Measurements from ENCODE around the gene FASTK. TPM values are rescaled to one million over a fixed set of nuclear protein-coding genes. Genes with fewer than 3 reads are reported as not detected.
A peak's percentile ranks its signal among the peaks of the same experiment; 100 is the strongest.

Gene FASTK
- total RNA-seq, 1 experiment from 2014 or later, result 63.4 TPM

DNA sequence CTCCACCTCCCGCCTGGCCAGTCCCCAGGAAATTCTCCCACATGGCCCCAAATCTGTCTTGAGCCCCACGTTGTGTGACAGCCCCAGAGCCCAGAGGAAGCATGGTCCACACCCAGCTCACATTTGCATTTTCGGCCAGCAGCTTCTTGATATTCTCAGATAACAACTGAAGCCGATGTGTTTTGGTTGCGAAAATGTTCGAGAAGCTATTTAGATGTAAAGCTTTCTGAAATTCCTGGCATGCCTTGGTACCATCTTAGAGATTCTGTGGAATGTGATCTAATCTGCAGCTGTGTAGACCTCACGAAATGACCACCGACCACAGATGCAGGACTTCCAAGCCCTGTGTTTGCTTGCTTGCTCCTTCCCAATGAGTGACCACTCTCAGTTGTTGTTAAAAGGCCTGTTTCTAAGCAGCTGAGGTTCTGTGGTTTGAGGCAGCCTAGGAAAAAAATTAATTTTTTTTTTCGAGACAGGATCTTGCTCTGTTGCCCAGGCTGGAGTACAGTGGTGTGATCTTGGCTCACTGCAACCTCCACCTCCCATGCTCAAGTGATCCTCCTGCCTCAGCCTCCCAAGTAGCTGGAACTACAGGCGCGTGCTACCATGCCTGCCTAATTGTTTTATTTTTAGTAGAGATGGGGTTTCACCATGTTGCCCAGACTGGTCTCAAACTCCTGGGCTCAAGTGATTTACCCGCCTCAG lies 12.4 kb downstream of the FASTK start:
- no peak for DNase-seq (ENCODE audit: extremely low read depth, low read depth)

DNA sequence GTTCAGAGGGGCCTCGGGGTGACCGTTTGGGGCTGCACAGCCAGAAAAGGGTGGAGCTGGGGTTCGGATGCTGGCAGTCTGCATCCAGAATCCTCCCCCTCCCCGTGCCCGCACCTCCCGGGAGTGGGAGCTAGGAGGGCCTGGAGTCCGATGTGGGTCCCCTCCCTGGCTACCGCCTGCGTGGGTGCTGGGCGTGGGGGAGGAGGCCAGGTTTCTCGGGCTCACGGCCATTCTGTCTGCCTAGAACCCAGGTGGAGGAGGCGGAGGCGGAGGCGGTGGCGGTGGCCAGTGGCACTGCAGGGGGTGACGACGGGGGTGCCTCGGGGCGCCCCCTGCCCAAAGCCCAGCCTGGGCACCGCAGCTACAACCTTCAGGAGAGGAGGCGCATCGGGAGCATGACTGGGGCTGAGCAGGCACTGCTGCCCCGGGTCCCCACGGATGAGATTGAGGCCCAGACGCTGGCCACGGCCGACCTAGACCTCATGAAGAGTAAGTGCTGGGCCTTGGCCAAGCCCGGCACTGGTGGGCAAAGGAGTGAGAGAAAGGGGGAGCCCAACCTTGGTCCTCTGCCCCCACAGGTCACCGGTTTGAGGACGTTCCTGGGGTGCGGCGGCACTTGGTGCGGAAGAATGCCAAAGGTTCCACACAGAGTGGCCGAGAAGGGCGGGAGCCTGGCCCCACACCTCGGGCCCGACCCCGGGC lies 14.2 kb downstream of the FASTK start:
- no peak for DNase-seq (ENCODE audit: extremely low read depth, low read depth)

DNA sequence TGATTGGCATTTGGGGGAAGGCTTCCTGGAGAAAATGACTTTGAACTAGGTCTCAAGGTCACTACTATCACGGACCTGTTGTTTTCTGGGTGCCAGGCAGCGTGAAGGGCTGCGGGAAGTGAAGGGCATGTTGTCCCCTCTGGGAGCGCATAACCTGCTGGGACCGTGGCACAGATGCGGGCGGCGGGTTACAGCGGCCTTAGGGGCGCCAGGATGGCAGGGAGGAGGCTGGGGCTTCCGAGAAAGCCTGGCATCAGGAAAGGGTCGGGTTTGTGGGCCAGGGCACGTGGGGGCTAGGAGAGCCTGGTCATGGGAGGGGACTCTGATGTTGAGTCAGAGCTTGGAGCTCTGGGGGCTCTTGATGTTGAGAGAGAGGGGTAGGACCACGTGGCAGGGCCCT lies 15.1 kb downstream of the FASTK start:
- no peak for DNase-seq (ENCODE audit: extremely low read depth, low read depth)

DNA sequence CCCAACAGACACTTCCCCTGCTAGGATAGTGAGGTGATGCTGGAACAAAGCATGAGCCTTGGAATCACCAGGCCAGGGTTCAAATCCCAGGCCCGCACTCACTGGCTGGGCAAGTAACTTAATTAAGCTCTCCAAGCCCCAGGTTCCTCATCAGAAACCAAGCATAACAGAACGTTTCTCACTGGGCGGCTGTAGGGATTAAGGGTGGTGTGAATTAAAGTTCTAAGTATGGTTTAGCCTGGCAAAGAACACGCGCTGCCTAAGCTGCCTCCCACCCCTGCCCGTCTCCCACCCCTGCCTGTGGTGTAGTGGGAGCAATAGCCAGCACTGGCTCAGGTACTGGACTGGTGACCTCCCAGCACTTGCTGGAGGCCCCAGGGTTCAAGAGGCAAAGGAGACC lies 15.6 kb downstream of the FASTK start:
- DNase-seq (ENCODE audit: extremely low read depth, low read depth), result no peak

DNA sequence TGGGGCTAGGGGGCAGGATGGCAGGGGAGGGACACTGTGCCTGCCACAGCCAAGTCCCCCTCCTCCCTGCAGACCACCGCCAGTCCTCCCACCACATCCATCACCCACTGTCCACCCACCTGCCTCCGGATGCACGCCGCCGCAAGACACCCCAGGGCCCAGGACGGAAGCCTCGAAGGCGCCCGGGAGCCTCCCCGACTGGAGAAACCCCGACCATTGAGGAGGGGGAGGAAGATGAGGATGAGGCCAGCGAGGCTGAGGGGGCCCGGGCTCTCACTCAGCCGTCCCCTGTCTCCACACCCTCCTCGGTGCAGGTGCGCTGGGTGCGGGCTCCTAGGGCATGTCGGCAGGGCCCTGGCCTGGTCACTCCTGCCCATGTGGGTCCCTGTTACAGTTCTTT lies 16.2 kb downstream of the FASTK start:
- DNase-seq (ENCODE audit: extremely low read depth, low read depth), result no peak

DNA sequence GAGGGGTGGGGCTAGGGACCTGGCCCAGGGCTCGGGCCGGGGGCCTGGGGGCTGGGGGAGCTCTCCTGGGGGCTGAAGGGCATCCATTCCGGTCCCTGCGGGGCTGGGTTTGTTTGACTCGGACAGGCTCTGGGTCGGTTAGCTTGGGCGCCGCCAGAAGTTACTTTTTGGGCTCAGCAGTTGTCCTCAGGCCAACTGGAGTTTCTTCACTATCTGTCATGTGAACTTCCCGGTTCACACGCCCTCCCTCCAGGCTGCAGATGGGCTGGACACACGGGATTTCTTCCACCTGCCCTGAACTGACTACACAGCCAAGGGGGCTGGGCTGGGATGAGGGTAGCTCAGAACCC lies 17.4 kb downstream of the FASTK start:
- DNase-seq (ENCODE audit: extremely low read depth, low read depth), result no peak

DNA sequence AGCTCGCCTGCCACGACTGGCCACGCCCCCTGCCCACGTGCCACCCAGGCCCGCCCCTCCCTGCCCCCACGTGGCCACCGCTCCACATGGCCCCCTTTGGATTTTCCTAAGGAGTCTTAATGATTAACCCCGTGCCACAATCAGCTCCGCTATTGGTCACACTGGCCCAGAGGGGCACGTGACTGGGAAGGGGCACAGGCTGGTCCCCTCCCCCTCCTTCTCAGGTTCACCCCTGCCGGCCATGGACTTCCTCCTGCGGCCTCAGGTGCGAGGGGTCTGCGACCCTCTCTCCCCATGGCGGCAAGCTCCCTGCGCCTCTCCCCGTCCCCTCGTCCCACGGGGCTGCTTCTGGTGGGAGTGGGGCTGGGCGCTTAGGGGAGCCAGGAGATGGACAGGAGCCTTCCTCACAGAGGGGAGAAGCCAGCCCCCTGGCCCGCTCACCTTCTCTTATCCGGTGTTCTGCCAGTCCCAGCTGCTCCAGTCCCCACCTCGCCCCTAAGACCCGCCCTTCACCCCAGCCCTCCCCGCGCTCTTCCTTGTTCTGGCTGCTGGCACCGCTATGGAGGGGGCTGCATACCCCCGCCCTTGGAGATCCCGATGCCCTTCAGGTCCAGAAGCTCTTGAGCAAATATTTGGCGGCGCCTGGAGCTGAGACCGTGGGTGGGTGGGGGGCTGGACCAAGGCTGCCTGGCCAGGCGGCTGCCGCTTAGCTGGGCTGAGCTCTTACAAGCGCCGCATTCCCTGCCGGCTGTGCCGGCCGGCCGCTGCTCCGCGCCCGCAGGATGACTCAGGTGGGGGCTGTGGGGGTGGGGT lies 18.0 kb downstream of the FASTK start:
- DNase-seq (ENCODE audit: extremely low read depth, low read depth), result peak; percentile 72

DNA sequence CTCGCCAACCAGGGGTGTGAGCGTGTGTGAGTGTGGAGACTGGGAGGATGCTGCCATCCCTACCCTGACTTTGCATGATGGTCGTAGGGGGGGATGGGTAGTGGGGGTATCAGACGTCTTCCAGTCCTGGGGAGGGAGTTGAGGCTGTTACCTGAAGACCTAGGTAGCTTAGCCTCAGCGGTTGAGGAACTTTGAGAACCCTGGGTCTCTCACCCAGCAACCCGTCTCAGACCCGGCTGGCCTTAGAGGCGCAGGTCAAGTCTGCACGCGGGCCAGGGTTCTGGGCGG lies 18.6 kb downstream of the FASTK start:
- DNase-seq (ENCODE audit: extremely low read depth, low read depth), result no peak

DNA sequence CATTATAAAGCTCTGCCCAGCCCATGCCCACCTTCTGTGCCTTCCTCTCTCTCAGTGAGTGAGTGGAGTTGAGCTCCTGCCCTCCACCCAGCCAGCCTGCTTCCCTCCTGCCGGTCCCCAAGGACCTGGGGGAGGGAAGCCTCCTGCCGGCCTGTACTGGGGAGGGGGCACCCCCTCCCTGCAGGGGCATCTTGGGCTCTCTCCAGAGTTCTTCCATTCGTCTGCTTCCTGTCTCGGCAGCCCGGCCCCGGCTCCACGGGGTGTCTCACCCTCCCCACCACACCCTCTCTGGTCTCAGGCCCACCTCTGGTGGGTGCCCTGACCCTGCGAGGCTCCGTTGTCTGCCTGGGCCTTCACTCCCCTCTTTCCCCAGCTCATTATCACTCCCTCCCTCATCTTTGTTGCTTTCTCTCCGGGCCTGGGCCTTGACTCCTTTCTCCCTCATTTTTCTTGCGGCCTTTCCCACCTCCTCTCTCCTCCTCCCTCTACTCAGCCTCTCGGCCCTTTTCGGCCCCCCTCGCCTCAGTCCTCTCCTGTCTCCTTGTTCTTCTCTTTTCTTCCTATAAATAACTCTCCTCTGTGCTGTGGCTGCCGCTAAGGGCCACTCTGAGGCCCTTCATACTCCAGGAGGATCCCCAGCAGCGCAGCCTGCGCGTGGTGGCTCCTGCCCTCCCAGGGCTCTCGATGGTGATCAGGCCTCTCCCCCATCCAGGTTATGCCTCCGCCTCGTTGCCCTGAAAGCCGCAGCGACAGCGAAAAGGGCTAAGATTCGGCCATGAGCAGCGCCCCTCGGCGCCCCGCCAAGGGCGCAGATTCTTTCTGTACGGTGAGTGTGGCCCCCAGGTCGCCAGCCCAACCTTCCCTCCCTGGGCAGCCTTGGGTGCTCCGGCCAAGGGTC lies 19.1 kb downstream of the FASTK start:
- no peak for DNase-seq (ENCODE audit: extremely low read depth, low read depth)

DNA sequence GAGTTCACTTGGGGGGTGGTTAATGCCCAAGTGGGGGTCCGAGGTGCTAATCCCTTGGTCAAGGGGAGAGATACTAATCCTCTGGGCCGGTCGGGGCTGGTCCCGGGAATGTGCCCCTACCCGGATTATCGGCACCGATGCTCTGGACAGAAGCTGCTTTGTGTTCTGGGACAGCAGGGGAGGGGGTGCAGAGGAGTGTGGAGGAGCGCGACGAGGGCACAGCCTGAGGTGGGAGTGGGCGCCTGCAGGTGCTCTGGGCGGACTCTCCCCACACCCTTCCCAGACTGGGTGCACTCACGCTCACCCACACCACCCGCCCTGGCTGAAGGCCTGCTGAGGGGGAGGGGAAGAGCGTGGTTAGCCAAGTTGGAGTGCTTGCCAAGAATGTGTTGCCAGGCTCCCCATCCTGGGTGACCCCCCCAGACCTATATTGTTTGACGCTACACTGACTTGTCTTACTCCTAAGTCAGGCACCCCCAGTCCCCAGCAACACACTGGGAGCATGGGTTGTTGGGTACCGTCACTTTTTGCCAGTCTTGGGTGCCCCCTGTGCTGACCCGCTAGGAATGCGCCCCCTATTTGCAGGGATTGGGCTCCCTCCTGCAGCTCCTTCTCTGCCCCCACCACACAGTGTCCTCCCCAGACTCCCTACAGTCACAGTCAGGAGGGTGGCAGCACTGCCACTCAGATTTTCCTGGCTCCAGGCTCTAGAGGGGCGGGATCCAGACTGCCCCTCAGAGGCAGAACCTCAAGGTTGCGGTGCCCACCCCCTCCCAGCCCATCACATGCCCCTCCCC lies 20.0 kb downstream of the FASTK start:
- DNase-seq (ENCODE audit: extremely low read depth, low read depth), result no peak

DNA sequence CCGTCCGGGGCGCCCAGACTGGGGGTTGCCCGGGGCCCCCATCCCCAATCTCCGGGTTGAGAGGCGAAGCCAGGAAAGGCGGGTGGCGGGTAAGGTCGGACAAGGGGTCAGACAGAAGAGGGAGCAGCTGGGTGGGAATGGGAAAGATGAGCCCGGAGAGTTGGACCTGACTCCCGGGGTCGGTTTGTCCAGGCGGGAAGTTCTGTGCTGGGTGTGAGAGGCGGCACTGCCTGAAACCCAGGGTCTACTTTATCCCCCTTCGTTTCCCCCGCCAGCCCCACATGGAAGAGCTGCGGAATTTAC lies 20.5 kb downstream of the FASTK start:
- no peak for DNase-seq (ENCODE audit: extremely low read depth, low read depth)

DNA sequence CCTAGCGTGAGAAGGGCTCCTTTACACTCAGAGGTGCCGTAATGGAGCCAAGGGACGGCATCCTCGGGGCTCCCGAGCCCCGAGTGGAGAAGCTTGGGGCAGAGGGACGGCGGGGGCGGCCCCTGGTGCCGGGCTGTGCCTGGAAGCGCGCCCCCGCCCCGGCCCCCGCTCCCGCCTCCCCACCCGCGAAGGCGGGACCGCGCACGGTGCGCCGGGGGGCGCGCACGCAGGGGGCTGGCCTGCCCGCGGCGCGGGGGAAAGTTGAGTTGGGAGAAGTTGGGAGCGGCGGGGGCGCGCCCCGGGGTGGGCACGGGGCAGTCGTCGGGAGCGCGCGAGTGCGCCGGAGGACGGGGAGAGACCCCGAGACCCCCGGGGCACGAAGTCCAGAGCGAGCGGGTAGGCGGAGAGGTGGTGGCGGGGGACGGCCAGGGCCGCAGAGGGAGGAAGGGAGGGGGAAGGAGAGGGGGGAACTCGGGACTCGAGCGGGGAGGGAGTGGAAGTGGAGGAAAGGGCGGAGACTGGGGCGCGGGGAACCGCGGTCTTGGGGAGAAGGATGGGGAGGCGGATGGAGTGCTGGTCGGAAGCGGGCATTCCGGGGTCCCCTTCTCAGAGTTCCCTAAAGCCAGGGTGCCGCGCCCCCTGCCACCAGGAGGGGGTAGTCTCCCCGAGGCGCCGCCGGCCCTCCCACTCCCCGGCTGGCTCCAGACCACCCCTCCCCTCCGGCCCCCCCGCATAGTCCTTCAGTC lies 21.1 kb downstream of the FASTK start, which contains the start of gene SLC4A2:
Gene SLC4A2 (plus strand): TSS at position 223 of the 746 bp plus-strand sequence. CDS start 2,399 bp downstream, outside the sequence.
- DNase-seq (ENCODE audit: extremely low read depth, low read depth), result peak; percentile 61

DNA sequence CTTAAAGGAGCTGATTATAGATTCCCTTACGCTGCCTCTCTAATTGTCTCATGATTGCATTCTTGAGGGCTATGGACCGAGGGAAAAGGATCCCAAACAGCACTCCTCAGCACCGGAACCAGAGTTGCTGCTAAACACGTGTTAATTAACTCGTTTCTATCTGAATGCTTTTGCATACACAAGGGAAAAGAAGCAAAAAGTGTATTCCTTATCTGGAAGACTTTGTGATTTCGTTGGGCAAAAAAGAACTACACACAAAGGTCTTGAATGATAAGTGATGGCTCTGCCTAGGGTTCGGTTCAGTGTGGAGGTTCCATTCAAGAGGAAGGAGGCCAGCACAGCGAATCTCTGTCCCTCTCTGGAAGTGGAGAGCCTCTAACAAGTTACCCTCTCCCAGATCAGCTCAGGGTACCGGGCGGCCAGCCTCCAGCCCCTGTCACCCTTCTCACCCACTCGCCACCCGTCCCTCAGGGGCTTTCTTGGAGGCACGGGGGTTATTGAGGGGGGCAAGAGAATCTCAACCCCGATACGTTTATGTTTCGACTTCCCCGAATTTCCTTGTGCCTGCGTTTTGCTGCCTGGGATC lies 21.7 kb downstream of the FASTK start:
- no peak for DNase-seq (ENCODE audit: extremely low read depth, low read depth)

DNA sequence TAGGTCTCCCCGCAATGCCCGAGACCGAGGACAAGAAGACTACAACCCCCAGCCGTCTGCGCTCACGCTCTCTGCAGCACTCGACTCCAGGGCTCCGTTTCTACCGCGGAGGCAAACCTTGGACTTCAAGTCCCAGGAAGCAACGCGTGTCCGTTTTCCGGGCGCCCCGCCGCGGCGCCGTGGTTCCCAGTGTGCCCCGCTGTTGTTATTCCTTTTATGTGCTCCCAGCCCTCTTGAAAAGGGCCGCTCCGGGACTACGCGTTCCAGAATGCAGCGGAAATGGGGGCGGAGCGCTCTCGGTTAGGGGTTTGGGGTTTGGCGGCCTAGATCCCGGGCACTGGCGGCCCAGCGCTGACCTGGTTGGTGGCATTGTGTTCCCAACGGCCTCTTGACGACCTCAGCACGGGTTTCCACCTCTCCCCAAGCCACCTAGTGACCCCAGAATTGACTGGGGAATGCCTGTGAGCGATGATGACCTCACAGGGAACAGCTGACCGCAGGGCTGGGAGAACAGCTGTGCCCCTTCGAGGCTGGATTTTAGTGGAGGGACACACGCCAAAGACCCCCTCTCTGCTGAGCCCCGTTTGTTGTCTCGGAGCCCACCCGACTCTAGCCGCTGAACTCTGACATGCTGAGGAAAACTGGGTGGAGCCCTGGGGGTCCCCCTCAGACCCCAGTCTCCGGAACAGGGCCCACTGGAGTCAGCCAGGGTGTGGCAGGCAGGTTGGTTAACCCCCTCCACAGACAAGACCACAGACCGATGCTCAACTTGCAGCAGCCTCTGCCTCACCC lies 22.4 kb downstream of the FASTK start:
- DNase-seq (ENCODE audit: extremely low read depth, low read depth), result peak; percentile 100

DNA sequence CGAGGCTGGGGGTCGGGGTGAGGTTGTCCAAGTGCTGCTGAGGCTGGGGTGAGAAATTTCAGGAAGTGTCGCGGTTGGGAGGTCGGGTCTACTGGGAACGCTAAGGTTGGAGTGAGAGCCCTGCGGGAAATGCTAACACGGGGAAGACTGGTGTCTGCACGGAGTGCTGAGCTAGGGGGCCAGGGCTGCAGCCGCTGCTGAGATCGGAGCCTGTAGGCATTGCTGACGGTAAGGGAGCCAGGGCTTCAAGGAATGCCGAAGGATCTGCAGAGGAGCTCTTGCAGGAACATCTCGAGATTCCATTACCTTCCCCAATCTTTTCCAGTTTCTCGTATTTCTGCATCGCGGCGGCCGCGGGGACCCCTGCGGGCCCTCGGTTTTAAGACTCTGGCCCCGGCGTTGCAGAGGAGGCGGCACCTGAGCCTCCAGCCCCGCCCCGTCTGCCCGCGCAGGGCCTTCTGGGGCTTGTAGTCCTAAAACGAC lies 23.1 kb downstream of the FASTK start, which contains the start of gene CDK5:
Gene CDK5 (minus strand): TSS at position 392 of the 483 bp plus-strand sequence. CDS start 49 bp downstream, at position 343.
- DNase-seq (ENCODE audit: extremely low read depth, low read depth), result no peak

DNA sequence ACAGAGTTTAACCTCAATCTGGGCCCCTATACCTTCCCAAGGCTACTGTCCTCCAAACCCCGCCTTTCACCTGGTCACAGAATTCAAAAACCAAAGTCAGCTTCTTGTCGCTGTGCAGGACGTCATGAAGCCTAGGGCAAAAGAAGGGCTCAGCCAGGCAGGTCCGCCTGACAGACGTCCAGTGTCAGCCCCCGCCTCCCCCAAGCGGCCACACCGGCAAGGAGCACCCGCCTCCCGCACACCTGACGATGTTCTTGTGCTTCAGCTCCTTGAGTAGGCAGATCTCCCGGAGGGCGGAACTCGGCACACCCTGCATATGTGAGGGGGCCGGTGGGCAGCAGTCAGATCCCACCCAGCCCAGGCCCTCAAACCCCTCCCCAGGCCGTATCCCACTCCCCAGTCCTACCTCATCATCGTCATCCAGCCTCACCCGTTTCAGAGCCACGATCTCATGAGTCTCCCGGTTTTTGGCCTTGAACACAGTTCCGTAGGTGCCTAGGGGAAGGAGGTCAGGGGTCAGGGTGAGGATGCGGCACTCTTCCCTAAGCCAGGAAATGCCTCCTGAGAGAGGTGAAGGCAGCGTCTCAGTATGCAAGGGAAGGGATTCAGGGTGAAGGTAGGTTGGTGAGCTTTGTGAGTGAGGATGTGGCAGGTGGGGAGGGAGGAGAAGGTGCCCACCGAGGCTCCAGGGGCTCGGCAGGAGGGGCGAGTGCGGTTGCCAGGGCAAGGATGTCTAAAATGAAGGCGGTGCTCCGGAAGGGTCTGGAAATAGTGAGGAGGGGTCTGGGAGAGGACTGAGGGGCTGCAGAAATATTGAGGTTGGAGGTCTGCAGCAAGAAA lies 23.7 kb downstream of the FASTK start:
- DNase-seq (ENCODE audit: extremely low read depth, low read depth), result no peak

DNA sequence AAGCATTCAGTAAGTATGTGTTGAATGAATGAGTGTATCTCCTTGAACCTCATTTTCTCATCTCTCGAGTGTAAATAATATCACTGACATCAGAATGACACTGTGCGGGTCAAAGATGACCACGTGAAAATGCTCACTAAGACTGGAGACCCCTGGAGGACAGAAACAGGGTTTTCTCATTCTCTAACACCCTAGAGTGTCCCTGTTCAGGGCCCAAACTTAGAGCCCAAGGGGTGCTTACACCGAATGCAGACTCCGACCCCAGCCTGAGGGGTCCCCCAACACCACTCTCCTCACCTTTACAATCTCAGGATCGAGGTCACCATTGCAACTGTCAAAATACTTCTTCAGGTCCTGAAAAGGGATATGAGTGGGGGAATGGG lies 24.3 kb downstream of the FASTK start:
- no peak for DNase-seq (ENCODE audit: extremely low read depth, low read depth)

Data from NCI-H460 (cell line).